WERI-Rb-1 (cell line): Measurements from ENCODE around the gene FOSB.
A peak's percentile ranks its signal among the peaks of the same experiment; 100 is the strongest.

ENCODE experiments used
- DNase-seq: peaks from one replicate; pipeline ENCODE4 v3.0.0-alpha.2; 2020
- H3K27ac ChIP-seq: fragments of 250-450 bp; sonication (Bioruptor Pico); 2 replicates; pipeline ENCODE4 v1.5.1; 2020; ENCODE audit warnings: mild to moderate bottlenecking, moderate library complexity
- H3K27me3 ChIP-seq: fragments of 250-450 bp; sonication (Bioruptor Pico); 2 replicates; pipeline ENCODE4 v1.5.1; 2021; ENCODE audit warnings: mild to moderate bottlenecking, low read depth, moderate library complexity; ENCODE audit not compliant: insufficient read depth, severe bottlenecking
- H3K36me3 ChIP-seq: fragments of 250-450 bp; sonication (Bioruptor Pico); 2 replicates; pipeline ENCODE4 v1.5.1; 2020; ENCODE audit warnings: mild to moderate bottlenecking, moderate library complexity
- H3K4me3 ChIP-seq: 2 replicates; pipeline ENCODE4 v1.5.1; 2011; ENCODE audit warnings: low read depth, mild to moderate bottlenecking, control low read depth, low read length
- H3K9me3 ChIP-seq: fragments of 250-450 bp; sonication (Bioruptor Pico); 2 replicates; pipeline ENCODE4 v1.5.1; 2021; ENCODE audit warnings: mild to moderate bottlenecking, moderate library complexity; ENCODE audit not compliant: severe bottlenecking
- CTCF ChIP-seq: IDR thresholded peaks from 2 replicates; pipeline ENCODE4 v1.5.1; 2011; ENCODE audit warnings: low read depth, mild to moderate bottlenecking, control low read depth, inconsistent platforms, low read length

FOSB gene

GRCh38 chr19:45467456-45468158 lies at the start of gene FOSB:
TSS of gene FOSB (plus strand) at chr19:45467996. CDS start at chr19:45468587, 591 bp downstream.
- no peaks in the 10 kb centered on the region for H3K27me3 ChIP-seq
- H3K36me3 ChIP-seq, result no peaks in the 10 kb centered on the region
- H3K27ac ChIP-seq, result peak within 1 kb of the TSS; percentile 80
- TF ChIP-seq CTCF, result no peak
- peak within 1 kb of the TSS; percentile 61 for H3K4me3 ChIP-seq
- DNase-seq, result peak; percentile 94
- no peaks in the 10 kb centered on the region for H3K9me3 ChIP-seq

GRCh38 chr19:45418802-45419201 lies 49.0 kb upstream of the FOSB start:
- H3K27ac ChIP-seq, result no peak overlapping the region
- TF ChIP-seq CTCF, result no peak
- no peak overlapping the region for H3K4me3 ChIP-seq
- no peak for DNase-seq
- H3K9me3 ChIP-seq, result no peaks in the 10 kb centered on the region
- peaks cover 45% of the 10 kb centered on the region for H3K36me3 ChIP-seq
- no peaks in the 10 kb centered on the region for H3K27me3 ChIP-seq

- no peaks in the 10 kb centered on the region for H3K9me3 ChIP-seq
- DNase-seq, result no peak
- H3K27me3 ChIP-seq, result no peaks in the 10 kb centered on the region
- no peak overlapping the region for H3K27ac ChIP-seq
- no peak overlapping the region for H3K4me3 ChIP-seq
- no peak for TF ChIP-seq CTCF
- H3K36me3 ChIP-seq, result peaks cover 39% of the 10 kb centered on the region
Measured at GRCh38 chr19:45419396-45419795, 48.4 kb upstream of the FOSB start.

GRCh38 chr19:45419895-45420294 lies 47.9 kb upstream of the FOSB start:
- H3K36me3 ChIP-seq, result peaks cover 34% of the 10 kb centered on the region
- H3K9me3 ChIP-seq, result no peaks in the 10 kb centered on the region
- no peak for DNase-seq
- H3K27ac ChIP-seq, result no peak overlapping the region
- no peak overlapping the region for H3K4me3 ChIP-seq
- H3K27me3 ChIP-seq, result no peaks in the 10 kb centered on the region
- no peak for TF ChIP-seq CTCF

- TF ChIP-seq CTCF, result no peak
- Histone ChIP-seq H3K27ac (no peak overlapping the region), H3K9me3 (no peaks in the 10 kb centered on the region), H3K27me3 (no peaks in the 10 kb centered on the region), H3K4me3 (no peak overlapping the region), H3K36me3 (peaks cover 33% of the 10 kb centered on the region)
- no peak for DNase-seq
Measured at GRCh38 chr19:45420356-45420755, 47.4 kb upstream of the FOSB start.

GRCh38 chr19:45420871-45421270 lies 46.9 kb upstream of the FOSB start:
- no peak overlapping the region for H3K27ac ChIP-seq
- H3K36me3 ChIP-seq, result peaks cover 30% of the 10 kb centered on the region
- H3K9me3 ChIP-seq, result no peaks in the 10 kb centered on the region
- H3K27me3 ChIP-seq, result no peaks in the 10 kb centered on the region
- no peak for TF ChIP-seq CTCF
- no peak for DNase-seq
- H3K4me3 ChIP-seq, result no peak overlapping the region
